ENCODE data around the gene CELF4.

The CELF4 gene

GRCh38 chr18:37442477-37442876, 123.1 kb downstream of the CELF4 start:
- no peak for DNase-seq (ENCODE audit: low spot score)

- no peak for DNase-seq (ENCODE audit: low spot score)
These were observed 123.8 kb downstream of the CELF4 start for GRCh38 chr18:37441821-37442220.

GRCh38 chr18:37440206-37440605, 125.4 kb downstream of the CELF4 start:
- DNase-seq (ENCODE audit: low spot score), result no peak

GRCh38 chr18:37438417-37439180, 127.0 kb downstream of the CELF4 start:
- no peak for DNase-seq (ENCODE audit: low spot score)

GRCh38 chr18:37435996-37436395, 129.6 kb downstream of the CELF4 start:
- DNase-seq (ENCODE audit: low spot score), result no peak

- DNase-seq (ENCODE audit: low spot score), result no peak
These were observed 130.3 kb downstream of the CELF4 start for GRCh38 chr18:37435150-37435867.

GRCh38 chr18:37434161-37434860, 131.3 kb downstream of the CELF4 start:
- DNase-seq (ENCODE audit: low spot score), result no peak

- no peak for DNase-seq (ENCODE audit: low spot score)
These were observed 133.0 kb downstream of the CELF4 start for GRCh38 chr18:37432436-37433195.

GRCh38 chr18:37430357-37431076, 135.1 kb downstream of the CELF4 start:
- no peak for DNase-seq (ENCODE audit: low spot score)

- no peak for DNase-seq (ENCODE audit: low spot score)
These were observed 135.8 kb downstream of the CELF4 start for GRCh38 chr18:37429791-37430190.

GRCh38 chr18:37428288-37428974, 137.2 kb downstream of the CELF4 start:
- DNase-seq (ENCODE audit: low spot score), result no peak

GRCh38 chr18:37426586-37426985, 139.0 kb downstream of the CELF4 start:
- DNase-seq (ENCODE audit: low spot score), result no peak

- DNase-seq (ENCODE audit: low spot score), result no peak
These were observed 140.4 kb downstream of the CELF4 start for GRCh38 chr18:37425222-37425621.

- DNase-seq (ENCODE audit: low spot score), result no peak
These were observed 141.1 kb downstream of the CELF4 start for GRCh38 chr18:37424507-37424906.

GRCh38 chr18:37422596-37422995, 143.0 kb downstream of the CELF4 start:
- no peak for DNase-seq (ENCODE audit: low spot score)

- no peak for DNase-seq (ENCODE audit: low spot score)
These were observed 143.5 kb downstream of the CELF4 start for GRCh38 chr18:37422116-37422515.

- no peak for DNase-seq (ENCODE audit: low spot score)
These were observed 144.1 kb downstream of the CELF4 start for GRCh38 chr18:37421341-37422077.

- no peak for DNase-seq (ENCODE audit: low spot score)
These were observed 145.2 kb downstream of the CELF4 start for GRCh38 chr18:37420315-37420880.

- no peak for DNase-seq (ENCODE audit: low spot score)
These were observed 145.7 kb downstream of the CELF4 start for GRCh38 chr18:37419866-37420265.

GRCh38 chr18:37419315-37419714, 146.3 kb downstream of the CELF4 start:
- DNase-seq (ENCODE audit: low spot score), result no peak
